ENCODE measurements around the gene SIRPA.

The SIRPA gene

GRCh38 chr20:1946762-1947534 is 51.7 kb downstream of the SIRPA start:
- in situ Hi-C loops (cut with MboI; ENCODE audit: low sequenced_read_pairs), result no loop called here

- in situ Hi-C loops (cut with MboI; ENCODE audit: low sequenced_read_pairs), result no loop called here
Measured at GRCh38 chr20:1947535-1947846, 52.3 kb downstream of the SIRPA start.

- in situ Hi-C loops (cut with MboI; ENCODE audit: low sequenced_read_pairs), result no loop called here
Measured at GRCh38 chr20:1949347-1950100, 54.3 kb downstream of the SIRPA start.

- in situ Hi-C loops (cut with MboI; ENCODE audit: low sequenced_read_pairs), result no loop called here
Measured at GRCh38 chr20:1950836-1951235, 55.6 kb downstream of the SIRPA start.

GRCh38 chr20:1951436-1952115 is 56.4 kb downstream of the SIRPA start:
- in situ Hi-C loops (cut with MboI; ENCODE audit: low sequenced_read_pairs), result no loop called here

GRCh38 chr20:1952737-1953530 is 57.7 kb downstream of the SIRPA start:
- in situ Hi-C loops (cut with MboI; ENCODE audit: low sequenced_read_pairs), result no loop called here

- in situ Hi-C loops (cut with MboI; ENCODE audit: low sequenced_read_pairs), result no loop called here
Measured at GRCh38 chr20:1953621-1954020, 58.4 kb downstream of the SIRPA start.

- in situ Hi-C loops (cut with MboI; ENCODE audit: low sequenced_read_pairs), result no loop called here
Measured at GRCh38 chr20:1955217-1955616, 60.0 kb downstream of the SIRPA start.

GRCh38 chr20:1958426-1958825 is 63.2 kb downstream of the SIRPA start:
- in situ Hi-C loops (cut with MboI; ENCODE audit: low sequenced_read_pairs), result no loop called here

GRCh38 chr20:1959156-1959555 is 63.9 kb downstream of the SIRPA start:
- in situ Hi-C loops (cut with MboI; ENCODE audit: low sequenced_read_pairs), result no loop called here

- in situ Hi-C loops (cut with MboI; ENCODE audit: low sequenced_read_pairs), result no loop called here
Measured at GRCh38 chr20:1961374-1961773, 66.2 kb downstream of the SIRPA start.

- in situ Hi-C loops (cut with MboI; ENCODE audit: low sequenced_read_pairs), result no loop called here
Measured at GRCh38 chr20:1964061-1964460, 68.9 kb downstream of the SIRPA start.

- in situ Hi-C loops (cut with MboI; ENCODE audit: low sequenced_read_pairs), result no loop called here
Measured at GRCh38 chr20:1964659-1965405, 69.6 kb downstream of the SIRPA start.

GRCh38 chr20:1965520-1966351 is 70.5 kb downstream of the SIRPA start:
- in situ Hi-C loops (cut with MboI; ENCODE audit: low sequenced_read_pairs), result no loop called here

GRCh38 chr20:1968964-1969363 is 73.8 kb downstream of the SIRPA start:
- in situ Hi-C loops (cut with MboI; ENCODE audit: low sequenced_read_pairs), result no loop called here

- in situ Hi-C loops (cut with MboI; ENCODE audit: low sequenced_read_pairs), result no loop called here
Measured at GRCh38 chr20:1971893-1972586, 76.8 kb downstream of the SIRPA start.

- in situ Hi-C loops (cut with MboI; ENCODE audit: low sequenced_read_pairs), result no loop called here
Measured at GRCh38 chr20:1973601-1974440, 78.6 kb downstream of the SIRPA start.

GRCh38 chr20:1975291-1975690 is 80.1 kb downstream of the SIRPA start:
- in situ Hi-C loops (cut with MboI; ENCODE audit: low sequenced_read_pairs), result no loop called here

Measured in HL-60/S4 (cell line).